GM12864 (cell line): ENCODE results near the gene CEP350.

Experiments
- DNase-seq: peaks from one replicate; pipeline ENCODE4 v3.0.0-alpha.2; 2011; ENCODE audit warnings: low read depth
- H3K4me3 ChIP-seq: 2 replicates; pipeline ENCODE4 v1.5.1; 2011; ENCODE audit warnings: mild to moderate bottlenecking, low read depth, low read length, control low read depth
- TF ChIP-seq, protein P1 (sequence below): IDR thresholded peaks from 2 replicates; pipeline ENCODE4 v1.5.1; 2011; ENCODE audit warnings: low read depth, mild to moderate bottlenecking, moderate library complexity, low read length, control low read depth, inconsistent platforms; ENCODE audit errors: missing control alignments

The CEP350 gene

DNA sequence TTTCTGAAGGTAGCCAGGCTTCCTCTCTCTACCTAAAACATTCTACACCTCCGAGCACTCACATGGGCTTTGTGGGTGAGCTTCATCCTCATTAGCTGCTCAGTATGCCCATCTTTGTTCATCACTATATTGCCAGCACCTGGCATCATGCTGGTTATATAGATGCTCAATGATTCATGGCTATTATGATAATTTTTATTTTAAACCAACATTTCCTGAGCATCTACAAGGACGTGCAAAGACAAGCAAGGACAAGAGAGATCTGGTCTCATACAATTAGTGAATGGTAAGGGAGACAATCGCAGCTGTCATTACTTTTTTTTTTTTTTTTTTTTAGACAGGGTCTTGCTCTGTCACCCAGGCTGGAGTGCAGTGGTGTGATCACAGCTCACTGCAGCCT, 188.7 kb downstream of the CEP350 start:
- DNase-seq = no peak
- H3K4me3 ChIP-seq = no peak overlapping the region
- TF ChIP-seq, protein P1, sequence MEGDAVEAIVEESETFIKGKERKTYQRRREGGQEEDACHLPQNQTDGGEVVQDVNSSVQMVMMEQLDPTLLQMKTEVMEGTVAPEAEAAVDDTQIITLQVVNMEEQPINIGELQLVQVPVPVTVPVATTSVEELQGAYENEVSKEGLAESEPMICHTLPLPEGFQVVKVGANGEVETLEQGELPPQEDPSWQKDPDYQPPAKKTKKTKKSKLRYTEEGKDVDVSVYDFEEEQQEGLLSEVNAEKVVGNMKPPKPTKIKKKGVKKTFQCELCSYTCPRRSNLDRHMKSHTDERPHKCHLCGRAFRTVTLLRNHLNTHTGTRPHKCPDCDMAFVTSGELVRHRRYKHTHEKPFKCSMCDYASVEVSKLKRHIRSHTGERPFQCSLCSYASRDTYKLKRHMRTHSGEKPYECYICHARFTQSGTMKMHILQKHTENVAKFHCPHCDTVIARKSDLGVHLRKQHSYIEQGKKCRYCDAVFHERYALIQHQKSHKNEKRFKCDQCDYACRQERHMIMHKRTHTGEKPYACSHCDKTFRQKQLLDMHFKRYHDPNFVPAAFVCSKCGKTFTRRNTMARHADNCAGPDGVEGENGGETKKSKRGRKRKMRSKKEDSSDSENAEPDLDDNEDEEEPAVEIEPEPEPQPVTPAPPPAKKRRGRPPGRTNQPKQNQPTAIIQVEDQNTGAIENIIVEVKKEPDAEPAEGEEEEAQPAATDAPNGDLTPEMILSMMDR = no peak

GRCh38 chr1:180144659-180145357, 190.2 kb downstream of the CEP350 start:
- no peak overlapping the region for H3K4me3 ChIP-seq
- no peak for DNase-seq
- TF ChIP-seq, protein P1 = no peak

DNA sequence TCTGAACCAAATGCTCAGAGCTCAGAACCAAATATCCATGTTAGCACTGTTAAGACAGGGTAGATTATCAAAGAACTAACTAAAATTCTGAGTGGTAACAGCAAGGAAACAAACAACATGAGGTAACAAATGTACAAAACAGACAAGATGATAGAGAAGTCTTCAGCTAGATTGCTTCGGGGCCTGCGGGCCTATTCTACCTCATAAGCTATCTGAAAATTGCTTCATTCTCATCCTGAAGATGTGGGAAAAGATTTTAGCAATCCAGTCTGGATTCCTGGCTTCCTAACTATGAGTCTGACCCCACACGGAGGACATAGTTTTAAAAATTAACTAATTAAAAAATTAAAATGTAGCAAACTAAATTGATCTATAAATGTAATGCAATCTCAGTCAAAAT, 190.8 kb downstream of the CEP350 start:
- no peak overlapping the region for H3K4me3 ChIP-seq
- TF ChIP-seq, protein P1 = no peak
- DNase-seq = no peak

DNA sequence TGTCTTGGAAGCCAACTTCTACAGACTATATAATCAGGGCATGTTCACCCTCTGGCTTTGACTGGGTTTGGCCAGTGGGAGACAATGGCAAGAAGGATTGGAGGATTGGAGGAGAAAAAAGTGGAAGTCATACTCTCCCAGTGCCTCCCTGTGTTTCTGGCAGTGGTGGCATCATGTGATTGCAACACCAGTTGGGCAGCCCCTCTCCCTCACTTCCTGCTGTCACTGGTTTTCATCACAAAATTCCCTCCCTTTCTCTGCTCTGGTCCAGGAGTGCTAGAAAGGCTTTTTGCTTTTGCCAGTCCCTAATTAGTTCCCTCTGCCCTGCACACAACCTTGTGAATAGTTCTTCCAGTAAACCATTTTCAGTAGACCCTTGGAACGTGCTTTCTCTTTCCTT, 196.4 kb downstream of the CEP350 start:
- no peak for DNase-seq
- TF ChIP-seq, protein P1 = no peak

GRCh38 chr1:180151508-180151907, 196.9 kb downstream of the CEP350 start:
- no peak overlapping the region for H3K4me3 ChIP-seq
- TF ChIP-seq, protein P1 = no peak
- DNase-seq = no peak

More for the DNA sequence above, 196.4 kb downstream of the CEP350 start:
- no peak overlapping the region for H3K4me3 ChIP-seq

DNA sequence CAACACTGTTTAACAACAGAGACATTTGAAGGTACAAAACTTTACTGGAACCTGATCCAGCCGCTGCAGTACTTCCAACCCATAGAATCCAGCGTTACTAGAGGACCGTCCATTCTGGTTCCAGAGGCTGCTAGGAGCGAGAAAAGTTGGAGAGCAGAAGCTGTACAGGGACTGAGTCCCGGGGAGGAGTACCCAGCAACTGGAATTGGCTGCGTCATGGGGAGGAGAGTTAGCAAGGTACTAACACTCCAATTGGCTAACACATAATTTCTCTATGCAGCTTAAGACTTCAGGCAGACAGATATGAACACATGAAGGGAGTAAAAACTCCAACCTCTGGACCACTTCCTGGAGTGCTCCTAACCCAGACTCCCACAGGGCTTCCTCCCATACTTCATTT, 198.0 kb downstream of the CEP350 start:
- H3K4me3 ChIP-seq = no peak overlapping the region
- no peak for DNase-seq
- TF ChIP-seq, protein P1 = no peak

GRCh38 chr1:180153032-180153431, 198.4 kb downstream of the CEP350 start:
- TF ChIP-seq, protein P1 = no peak
- DNase-seq = no peak
- no peak overlapping the region for H3K4me3 ChIP-seq
